ENCODE results near the gene INPPL1. TPM values are rescaled to one million over a fixed set of nuclear protein-coding genes. Genes with fewer than 3 reads are reported as not detected.

Gene INPPL1
- total RNA-seq, 1 donor from 2014 or later = 9.4 TPM

Other genes with a start within 250 kb of the INPPL1 start
- gene IL18BP, start 225.9 kb upstream of the INPPL1 start, total RNA-seq = 2.7 TPM
- 129 TPM for gene NUMA1, start 144.2 kb upstream of the INPPL1 start, total RNA-seq
- gene LRRC51, start 143.9 kb upstream of the INPPL1 start, total RNA-seq = 11.4 TPM
- 41.0 TPM for gene LAMTOR1, start 121.5 kb upstream of the INPPL1 start, total RNA-seq
- not detected for gene TOMT, start 118.8 kb upstream of the INPPL1 start, total RNA-seq
- gene ANAPC15, start 112.1 kb upstream of the INPPL1 start, total RNA-seq = 11.7 TPM
- not detected for gene FOLR3, start 89.0 kb upstream of the INPPL1 start, total RNA-seq
- gene FOLR1, start 32.6 kb upstream of the INPPL1 start, total RNA-seq = not detected
- gene FOLR2, start 8.0 kb upstream of the INPPL1 start, total RNA-seq = 5.8 TPM
- not detected for gene PHOX2A, start 19.4 kb downstream of the INPPL1 start, total RNA-seq
- gene CLPB, start 209.8 kb downstream of the INPPL1 start, total RNA-seq = 52.3 TPM

Measured in occipital lobe (tissue), 1 donor.